Epidermal melanocyte (primary cell): ENCODE measurements around the gene PRDM16.

Experiments used
- DNase-seq: peaks from one replicate; pipeline ENCODE4 v3.0.0; 2011; ENCODE audit warnings: low spot score; ENCODE audit not compliant: insufficient read length

The PRDM16 gene

DNA sequence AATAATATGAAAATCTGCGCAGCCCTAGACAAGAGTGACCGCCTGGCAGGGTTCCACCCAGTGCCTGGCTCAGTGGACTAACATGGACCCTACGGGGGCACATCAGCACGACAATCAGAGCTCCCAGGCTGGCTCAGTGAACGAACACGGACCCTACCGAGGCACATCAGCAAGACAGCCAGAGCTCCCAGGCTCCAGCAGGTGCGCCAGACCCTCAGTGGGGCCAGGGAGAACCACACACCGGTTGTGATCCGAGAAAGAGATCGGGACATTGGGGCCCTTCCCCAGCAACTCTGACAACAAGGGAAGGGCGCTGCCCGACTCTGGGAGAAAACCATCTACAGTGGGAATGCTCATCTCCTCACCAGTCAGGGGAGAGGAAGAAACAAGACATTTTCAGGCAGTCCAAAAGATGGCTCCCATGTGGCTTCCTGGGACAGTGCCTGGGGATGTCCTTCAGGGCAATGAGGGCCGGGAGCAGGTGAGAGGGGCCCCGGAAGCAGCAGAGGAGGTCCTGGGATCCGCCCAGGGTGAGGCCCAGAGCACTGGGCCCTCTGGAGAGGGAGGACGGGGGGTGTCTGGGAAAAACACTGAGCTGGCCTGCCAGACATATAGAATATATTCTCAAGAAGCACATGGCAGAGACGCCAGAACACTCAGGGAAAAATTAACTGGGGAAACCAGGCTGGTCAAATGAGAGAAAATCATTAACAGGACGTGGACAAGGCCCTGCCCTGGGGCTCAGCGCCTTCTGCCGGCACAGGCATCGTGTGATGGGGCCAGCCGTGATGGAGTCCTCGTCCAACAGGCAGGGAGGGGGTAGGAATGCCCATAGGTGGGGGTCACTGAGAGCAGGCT is 390.3 kb downstream of the PRDM16 start:
- no peak for DNase-seq

DNA sequence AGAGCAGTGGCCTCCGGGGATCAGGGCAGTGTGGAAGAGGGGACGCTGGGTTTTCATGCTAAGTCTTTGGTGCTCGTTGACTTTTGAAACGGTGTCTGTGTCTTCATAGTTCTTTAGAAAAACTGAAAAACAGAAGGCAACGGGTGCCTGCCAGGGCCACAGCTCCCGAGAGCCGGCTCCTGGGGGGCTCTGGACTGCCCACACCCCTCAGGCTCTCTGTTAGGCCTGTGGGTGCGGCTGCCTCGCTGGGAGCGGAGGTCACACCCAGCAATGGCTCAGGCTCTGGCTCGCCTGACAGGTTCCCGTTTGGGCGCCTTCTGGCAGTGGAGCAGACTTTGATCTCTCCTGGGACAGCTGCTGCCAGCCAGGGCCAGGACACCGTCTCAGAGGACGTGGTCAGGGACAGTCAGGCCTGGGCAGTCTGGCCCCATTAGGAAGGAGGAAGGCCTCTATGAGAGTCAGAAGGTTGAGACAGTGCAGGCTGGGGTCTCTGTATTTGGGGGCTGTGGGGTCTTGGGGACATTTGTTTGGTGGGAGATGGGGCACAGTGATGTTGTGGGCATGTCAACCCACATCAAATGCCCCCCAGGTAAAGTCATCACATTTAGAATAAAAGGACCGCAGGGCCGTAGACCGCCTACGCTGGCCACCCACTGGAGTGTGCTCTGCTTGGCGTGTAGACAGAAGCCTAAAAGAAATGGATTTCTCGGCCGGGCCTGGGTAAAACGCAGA is 391.1 kb downstream of the PRDM16 start:
- DNase-seq = no peak

DNA sequence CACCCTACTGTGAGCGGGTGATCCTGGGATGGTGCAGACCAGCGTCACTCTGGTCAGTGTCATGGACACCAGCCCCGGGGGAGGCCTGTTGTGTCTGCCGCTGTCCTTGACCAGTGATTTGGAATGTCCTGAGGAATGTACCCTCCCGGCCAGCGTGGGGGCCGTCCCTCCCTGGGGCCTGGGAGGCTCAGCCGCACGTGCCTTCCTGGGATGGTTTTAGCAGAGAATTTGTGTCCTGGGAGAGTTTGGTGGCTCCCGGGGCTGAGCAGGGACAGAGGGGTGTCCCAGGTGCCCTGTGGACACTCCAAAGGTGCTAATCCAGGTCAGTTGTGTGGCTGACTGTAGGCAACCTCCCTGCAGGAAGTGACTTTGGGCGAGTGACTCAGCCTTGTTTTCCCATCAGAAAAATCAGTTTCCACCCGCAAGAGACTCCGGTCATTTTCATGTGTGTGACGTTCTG is 391.7 kb downstream of the PRDM16 start:
- no peak for DNase-seq

DNA sequence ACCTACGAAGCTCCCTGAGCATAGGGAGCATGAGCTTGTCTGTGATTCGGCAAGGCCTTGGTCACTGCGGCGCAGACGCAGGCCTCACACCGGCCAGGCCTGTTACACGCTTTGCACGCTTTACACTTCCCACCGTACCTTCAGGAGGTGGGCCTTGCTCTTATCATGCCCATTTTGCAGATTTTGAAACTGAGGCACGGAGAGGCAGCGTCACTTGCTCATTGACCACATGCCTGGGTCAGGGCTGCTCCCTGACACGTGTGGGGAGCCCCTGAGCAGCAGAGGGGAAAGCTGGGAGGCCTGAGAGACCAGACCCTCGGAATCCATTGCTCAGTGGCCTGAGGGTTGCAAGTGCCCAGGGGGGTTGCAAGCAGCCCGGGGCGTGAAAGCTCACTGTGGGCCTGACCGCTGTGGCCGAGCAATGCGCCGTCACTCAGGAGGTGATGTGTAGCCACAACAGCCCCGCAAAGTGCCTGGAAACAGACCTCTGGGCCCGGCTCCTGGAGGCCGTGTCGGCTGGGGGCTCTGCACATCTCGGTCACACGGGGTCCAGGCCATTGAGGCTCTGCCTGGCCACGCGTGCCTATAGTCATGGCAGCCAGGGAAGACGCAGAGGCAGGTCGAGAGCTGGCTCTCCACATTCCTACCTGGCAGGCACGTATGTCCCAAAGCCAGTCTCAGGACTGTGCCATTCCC is 392.4 kb downstream of the PRDM16 start:
- no peak for DNase-seq

DNA sequence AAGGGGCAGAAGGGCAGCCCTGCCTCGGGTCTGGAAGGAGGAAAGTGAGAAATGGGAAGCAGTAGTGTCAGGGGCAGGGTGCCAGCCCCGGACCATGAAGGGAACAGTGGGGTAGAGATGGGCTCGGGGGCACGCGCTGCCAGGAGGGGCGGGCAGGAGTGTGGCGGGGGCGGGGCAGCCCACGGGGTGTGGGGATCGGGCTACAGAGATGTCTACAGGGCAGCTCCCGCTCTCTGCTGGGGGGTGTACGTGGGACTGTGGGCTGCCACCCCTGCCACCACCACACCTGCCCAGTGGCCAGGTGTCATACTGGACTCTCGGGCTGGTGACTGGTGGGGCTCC is 392.9 kb downstream of the PRDM16 start:
- DNase-seq = no peak

DNA sequence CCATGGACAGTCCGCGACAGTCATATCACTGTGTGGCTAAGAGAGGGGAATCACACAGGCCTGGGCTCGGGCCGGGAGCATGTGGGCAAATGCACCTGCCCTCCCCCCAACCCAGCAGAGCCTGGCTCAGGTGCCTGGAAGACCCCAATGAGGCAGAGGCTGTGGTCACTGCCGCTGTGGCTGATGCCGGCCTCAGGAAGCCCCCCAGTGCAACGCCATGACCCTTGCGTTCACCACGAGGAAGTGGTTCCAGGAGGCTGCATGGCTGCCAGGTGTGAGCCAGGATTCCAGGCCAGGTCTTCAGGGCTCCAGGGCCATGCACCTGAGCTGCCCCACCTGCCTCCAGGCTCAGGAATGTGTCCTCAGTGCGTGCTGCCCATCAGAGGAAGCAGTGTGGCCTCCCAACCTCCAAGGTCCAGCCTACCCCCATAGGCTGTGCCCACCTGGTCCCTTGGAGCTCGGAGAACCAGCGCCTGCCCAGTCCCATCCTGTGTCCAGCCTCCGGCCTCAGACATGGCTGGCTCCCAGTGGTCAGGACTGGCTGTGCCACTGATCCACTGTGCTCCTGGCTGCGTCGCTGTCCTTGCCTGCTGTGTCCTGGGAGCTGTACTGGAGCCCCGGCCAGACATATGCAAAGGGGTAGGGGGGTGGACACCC is 393.5 kb downstream of the PRDM16 start:
- no peak for DNase-seq

DNA sequence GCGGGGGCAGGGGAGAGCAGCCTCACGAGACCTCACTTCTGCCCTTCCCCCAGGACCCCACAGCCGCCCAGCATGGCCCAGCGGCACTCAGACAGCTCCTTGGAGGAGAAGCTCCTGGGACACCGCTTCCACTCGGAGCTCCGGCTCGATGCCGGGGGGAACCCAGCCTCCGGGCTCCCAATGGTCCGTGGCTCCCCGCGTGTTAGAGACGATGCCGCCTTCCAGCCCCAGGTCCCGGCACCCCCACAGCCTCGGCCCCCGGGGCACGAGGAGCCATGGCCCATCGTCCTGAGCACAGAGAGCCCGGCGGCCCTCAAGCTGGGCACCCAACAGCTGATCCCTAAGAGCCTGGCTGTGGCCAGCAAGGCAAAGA is 394.0 kb downstream of the PRDM16 start:
- no peak for DNase-seq

DNA sequence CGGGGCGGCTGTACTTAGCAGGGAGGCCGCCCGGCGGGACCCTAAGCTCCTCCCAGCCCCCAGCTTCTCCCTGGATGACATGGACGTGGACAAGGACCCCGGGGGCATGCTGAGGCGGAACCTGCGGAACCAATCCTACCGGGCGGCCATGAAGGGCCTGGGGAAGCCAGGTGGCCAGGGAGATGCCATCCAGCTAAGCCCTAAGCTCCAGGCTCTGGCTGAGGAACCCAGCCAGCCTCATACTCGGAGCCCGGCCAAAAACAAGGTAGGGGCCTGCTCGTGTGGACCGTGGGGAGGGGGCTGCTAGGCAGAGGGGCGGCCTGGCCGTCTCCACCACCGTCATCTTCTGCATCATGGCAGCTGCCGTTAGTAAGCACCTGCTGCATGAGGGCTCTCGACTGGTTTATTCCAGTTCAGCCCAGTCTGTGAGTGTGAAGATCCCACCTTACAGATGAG is 394.4 kb downstream of the PRDM16 start:
- DNase-seq = no peak

DNA sequence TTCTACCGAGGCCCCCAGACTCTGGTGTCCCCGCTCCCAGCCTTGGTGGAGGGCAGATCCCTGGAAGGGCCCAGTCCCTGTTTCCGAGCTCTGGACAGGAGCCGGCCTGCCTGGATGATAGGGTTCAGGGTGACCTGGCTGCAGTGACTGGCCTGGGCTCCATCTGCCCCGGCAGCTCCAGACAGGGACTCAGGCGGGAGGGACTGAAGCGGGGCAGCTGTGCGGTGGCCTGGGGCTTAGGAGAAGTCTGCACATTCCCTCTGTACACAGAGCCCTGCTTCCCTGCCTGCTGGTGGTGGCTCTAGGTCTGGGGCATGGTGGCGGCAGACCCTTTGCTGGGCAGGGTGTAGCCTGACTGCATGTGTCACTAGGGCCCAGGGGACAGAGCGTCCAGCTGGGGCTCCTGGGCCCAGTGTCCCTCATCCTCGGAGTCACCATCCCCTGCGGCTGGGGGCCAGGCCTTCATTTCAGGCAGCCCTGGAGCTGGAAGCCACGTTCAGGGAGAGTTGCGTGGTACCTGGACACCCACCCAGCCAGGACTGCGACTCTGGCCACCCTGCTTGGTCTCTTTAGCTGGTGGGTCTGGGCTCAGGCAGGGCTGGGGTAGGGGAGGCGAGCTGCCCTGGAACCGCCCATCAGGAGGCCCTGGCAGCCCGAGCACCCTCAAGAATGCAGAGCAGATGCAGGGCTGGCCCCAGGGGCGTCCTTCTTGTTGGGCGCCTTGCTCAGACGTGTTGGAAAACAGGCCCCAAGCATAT is 395.1 kb downstream of the PRDM16 start:
- DNase-seq = no peak

DNA sequence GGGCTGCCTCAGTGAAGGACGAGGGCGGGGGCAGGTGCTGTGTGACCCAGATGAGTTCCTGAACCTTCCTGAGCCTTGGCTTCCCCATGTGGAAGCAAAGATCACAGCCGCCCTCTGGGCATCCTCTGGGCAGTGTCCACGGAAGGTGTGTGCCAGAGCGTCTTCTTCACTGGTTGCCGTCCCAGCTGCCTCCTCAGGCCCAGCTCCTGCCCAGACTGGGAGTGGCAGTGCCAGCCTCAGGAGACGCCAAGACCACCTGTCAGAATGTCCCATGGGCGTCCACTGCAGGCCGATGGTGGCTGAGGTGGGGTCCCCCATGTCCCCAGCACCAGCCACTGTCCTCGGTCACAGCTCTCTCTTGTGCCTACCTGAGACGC is 395.6 kb downstream of the PRDM16 start:
- DNase-seq = no peak

DNA sequence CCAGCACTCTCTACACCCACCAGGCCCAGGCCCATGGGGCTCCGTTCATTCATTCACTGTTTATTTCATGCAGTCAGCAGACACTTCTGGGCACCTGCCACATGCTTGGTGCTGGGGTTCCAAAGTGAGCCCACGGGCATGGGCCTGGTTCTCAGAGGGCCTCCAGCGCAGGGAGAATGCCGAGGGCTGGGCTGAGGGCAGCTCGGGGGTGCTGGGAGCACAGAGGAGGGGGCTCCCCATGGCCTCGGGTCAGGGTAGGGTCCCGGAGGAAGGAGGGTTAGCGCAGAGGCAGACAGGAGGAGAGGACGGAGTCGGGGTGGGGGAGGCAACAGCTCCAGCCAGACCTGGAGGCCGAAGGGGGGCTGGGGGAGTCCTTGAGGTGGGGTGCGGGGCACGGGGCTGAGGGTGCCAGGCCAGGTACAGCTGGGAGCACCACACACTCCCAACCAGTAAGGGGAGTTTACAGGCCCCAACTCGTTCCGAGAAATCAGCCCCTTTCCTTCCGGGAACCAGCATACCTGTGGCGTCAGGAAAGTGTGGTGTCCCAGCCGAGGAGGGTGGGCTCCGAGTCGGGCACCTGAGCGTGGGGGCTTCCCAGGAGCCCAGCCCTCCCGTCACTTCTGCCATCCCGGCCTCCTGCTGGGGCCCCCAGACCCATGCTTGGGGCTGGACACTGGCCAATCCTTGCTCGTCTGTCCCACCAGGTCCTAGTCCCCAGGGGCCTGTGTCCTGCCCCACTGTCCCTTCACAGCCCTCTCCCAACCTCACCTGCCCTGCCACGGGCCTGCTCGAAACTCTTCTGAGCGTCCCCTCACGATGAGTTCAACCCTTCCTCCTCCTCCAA is 396.3 kb downstream of the PRDM16 start:
- no peak for DNase-seq

DNA sequence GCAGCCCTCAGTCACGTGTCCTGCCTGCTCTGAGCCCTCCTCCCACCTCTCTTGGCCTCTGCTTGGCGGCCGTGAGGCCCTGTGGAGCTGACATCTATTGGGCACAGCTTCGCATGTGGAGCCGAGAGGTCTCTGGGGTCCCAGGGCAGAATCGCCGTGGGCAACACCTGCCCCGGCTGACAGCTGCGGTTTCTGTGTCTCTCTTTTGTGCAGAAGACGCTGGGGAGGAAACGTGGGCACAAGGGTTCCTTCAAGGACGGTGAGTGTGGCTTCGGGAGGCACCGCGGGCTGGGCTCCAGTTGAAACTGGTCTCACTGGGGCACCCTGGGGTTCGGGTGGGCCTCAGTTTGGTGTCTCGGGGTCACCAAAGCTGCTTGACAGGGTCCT is 396.9 kb downstream of the PRDM16 start:
- no peak for DNase-seq

DNA sequence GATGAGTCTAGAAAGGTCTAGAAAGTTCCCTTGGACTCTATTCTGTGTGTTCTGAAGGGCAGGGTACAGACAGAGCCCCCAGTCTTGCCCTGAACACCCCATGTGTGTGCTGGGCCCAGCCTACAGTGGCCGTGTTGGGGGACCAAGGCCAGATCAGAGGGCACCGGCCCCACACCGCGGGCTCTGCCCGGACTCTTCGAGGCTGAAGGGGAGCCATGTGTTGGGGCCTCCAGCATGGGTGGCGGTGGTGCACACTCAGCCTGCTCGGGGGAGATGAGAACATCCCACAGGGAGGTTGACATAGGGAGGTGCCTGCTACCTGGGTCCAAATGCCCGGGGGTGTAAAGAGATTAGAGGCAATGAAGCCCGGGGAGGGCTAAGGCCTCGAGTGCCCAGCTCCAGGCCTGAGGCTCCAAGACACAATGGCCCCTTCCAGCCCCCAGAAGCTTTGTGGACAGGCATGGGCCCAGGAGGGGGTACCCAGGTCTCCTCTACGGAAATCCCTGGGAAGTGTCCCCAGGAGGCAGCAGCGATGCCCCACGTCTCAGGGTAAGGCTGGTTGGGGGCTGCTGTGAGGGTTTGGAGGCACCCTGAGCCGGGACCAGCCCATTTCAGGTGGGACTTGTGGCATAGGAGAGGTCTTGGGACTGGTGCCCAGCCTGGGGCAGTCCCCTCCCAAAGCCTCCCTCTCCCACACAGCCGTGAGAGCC is 397.5 kb downstream of the PRDM16 start:
- DNase-seq = no peak

DNA sequence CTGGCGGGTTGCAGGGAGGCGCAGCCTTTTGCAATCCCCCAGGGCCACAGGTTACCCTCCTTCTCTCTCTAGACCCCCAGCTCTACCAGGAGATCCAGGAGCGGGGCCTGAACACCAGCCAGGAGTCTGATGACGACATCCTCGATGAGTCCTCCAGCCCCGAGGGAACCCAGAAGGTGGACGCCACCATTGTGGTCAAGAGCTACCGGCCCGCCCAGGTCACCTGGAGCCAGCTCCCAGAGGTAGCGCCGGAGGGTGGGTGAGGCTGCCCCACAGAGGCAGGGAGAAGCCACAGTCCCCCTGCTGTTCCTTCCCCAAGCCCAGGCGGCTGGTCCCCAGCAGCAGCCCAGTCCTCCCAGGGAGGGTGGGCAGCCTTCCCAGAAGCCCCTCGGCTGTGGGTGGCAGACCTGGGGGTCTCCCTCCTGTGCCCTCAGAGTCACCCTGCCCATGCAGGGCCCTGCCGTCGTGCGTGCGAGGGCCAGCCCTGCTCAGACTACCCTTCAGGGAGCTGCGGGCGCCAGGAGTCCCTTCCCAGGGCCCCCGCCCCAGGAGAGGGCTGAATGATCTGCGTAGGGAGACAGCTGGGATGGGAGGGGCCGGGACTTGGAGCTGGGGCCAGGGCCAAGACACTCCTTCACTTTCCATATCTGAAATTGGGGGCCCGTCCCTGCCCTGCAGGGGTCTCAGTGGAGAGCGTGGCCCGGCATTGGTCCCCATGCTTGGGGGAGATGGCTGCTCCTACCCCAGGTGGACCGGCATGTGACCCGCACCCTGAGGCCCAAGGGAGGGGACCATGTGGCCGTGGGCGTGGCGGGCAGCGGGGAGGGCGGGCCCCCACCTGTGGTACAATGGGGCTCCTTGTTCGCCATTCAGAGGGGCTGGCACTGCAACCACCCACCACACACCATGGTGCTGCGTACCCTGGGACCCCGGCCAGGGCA is 398.4 kb downstream of the PRDM16 start:
- no peak for DNase-seq

DNA sequence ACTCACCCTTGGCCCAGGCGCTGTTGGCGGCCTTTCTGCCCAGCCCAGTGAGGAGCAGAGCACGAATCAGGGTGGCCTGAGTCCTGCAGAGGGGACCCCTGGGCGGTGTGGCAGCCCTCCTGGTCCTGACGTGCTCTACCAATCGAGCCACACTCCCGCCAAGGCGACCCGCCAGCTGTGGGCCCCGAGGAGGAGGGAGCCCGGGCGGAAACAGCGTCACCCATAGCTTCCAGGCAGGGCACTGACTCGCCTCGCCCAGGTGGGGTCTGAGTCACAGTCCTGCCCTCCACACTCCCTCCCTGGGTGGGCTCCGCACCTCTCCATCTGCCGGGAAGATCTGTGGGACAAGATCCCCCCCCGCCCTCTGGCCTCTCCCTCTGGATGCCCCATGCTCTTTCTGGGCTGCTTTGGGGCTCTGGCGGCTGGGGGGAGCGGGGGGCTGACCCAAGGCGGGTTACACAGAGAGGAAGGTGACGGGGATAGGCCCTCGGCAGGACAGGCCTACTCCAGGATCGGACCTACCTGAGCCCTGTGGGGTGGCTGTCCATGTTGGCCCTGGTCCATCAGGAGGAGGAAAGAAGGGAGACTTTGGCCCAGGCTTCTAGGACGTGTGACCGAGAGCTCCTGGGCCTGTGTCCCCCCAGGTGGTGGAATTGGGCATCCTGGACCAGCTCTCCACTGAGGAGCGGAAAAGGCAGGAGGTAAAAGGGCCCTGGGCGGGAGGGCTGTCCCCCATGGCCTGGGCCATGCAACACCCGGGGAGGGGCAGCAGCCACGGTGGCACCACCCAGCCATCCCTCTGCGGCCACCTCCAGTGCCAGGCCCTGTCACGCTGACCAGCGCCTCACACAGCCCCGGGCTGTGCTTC is 399.5 kb downstream of the PRDM16 start:
- DNase-seq = no peak

DNA sequence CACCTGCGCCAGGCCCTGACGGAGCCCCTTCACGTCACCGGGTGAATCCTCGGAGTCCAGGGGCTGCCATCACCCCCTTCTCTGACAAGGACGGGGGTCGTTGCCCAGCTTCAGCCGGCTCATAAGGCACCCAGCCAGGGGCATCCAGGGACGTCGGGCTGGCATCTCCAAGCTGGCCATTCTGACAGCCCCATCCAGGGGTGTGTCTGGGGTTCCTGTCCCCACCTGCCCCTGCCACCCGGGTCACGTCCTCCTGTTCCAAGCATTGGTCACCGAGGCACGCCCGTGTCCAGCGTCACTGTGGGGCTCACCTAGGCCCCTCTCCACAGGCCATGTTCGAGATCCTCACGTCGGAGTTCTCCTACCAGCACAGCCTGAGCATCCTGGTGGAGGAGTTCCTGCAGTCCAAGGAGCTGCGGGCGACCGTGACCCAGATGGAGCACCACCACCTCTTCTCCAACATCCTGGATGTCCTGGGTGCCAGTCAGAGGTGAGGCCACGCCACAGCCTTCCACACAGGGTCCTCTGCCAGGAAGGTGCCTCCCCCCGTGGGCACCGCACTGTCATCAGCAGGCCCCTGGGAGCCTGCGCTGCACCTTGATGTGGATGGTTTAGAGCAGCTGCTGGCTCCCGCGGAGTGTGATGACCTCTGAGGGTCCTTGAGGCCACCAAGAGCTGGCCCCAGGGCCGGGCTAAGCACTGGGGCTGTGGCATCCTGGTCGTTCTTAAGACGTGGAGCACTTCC is 400.3 kb downstream of the PRDM16 start:
- DNase-seq = no peak
